Osteoblast (primary cell): Measurements from ENCODE around the gene C14orf119. TPM values are rescaled to one million over a fixed set of nuclear protein-coding genes. Genes with fewer than 3 reads are reported as not detected.

Experiments
- DNase-seq: peaks from one replicate; pipeline ENCODE4 v3.0.0; 2011; ENCODE audit warnings: low spot score, mixed read lengths; ENCODE audit not compliant: insufficient read length; ENCODE audit errors: missing footprints
- H2AFZ ChIP-seq: 2 replicates; pipeline ENCODE4 v1.6.0; 2011; ENCODE audit warnings: mild to moderate bottlenecking, low read length
- H3K27ac ChIP-seq: 2 replicates; pipeline ENCODE4 v1.5.1; 2011; ENCODE audit warnings: mild to moderate bottlenecking, low read depth, low read length, moderate library complexity
- H3K27me3 ChIP-seq: 2 replicates; pipeline ENCODE4 v1.6.0; 2012; ENCODE audit warnings: mild to moderate bottlenecking, control low read depth, inconsistent platforms, low read length, moderate library complexity; ENCODE audit not compliant: insufficient read depth
- H3K36me3 ChIP-seq: 2 replicates; pipeline ENCODE4 v1.5.1; 2011; ENCODE audit warnings: mild to moderate bottlenecking, low read length, control low read depth, moderate library complexity; ENCODE audit not compliant: insufficient read depth
- H3K4me1 ChIP-seq: 2 replicates; pipeline ENCODE4 v1.5.1; 2011; ENCODE audit warnings: mild to moderate bottlenecking, low read length, control low read depth, moderate library complexity; ENCODE audit not compliant: insufficient read depth
- H3K4me2 ChIP-seq: 2 replicates; pipeline ENCODE4 v1.6.0; 2011; ENCODE audit warnings: mild to moderate bottlenecking, low read length; ENCODE audit not compliant: insufficient read depth
- H3K4me3 ChIP-seq: fragments of 200-600 bp; sonication (generic); 3 replicates; pipeline ENCODE4 v1.5.1; 2012; ENCODE audit warnings: mild to moderate bottlenecking, low read length, inconsistent platforms; ENCODE audit not compliant: insufficient read depth
- H3K79me2 ChIP-seq: 2 replicates; pipeline ENCODE4 v1.6.0; 2012; ENCODE audit warnings: mild to moderate bottlenecking, low read length, control low read depth, inconsistent platforms; ENCODE audit not compliant: insufficient read depth
- H3K9me3 ChIP-seq: 2 replicates; pipeline ENCODE4 v1.5.1; 2011; ENCODE audit warnings: low read depth, low read length, control low read depth
- H4K20me1 ChIP-seq: 2 replicates; pipeline ENCODE4 v1.6.0; 2012; ENCODE audit warnings: mild to moderate bottlenecking, low read length, control low read depth; ENCODE audit not compliant: insufficient read depth
- CTCF ChIP-seq: IDR thresholded peaks from 2 replicates; pipeline ENCODE4 v1.5.1; 2011; ENCODE audit warnings: mild to moderate bottlenecking, low read depth, low read length, moderate library complexity; ENCODE audit errors: extremely low read depth
- total RNA-seq: library from RNA; depleted of rRNA; stranded (reverse); fragments of >200 nt; gene quantifications from 2 replicates; pipeline ENCODE4 v1.2.3, GENCODE V29; 2012

C14orf119 gene
- total RNA-seq, 1 donor, result 43.1 TPM

- no peak overlapping the region for H3K4me3 ChIP-seq
- no peaks in the 10 kb centered on the region for H3K79me2 ChIP-seq
- no peak for DNase-seq
Measured at GRCh38 chr14:23109769-23110168, 14.5 kb downstream of the C14orf119 start.

GRCh38 chr14:23110579-23111365 lies 15.5 kb downstream of the C14orf119 start:
- H3K4me1 ChIP-seq, result peaks cover 32% of the 10 kb centered on the region
- TF ChIP-seq CTCF, result no peak
- H3K9me3 ChIP-seq, result no peaks in the 10 kb centered on the region
- no peaks in the 10 kb centered on the region for H3K27me3 ChIP-seq
- no peaks in the 10 kb centered on the region for H3K36me3 ChIP-seq
- H3K27ac ChIP-seq, result no peak overlapping the region
- H2AFZ ChIP-seq, result no peak overlapping the region
- H4K20me1 ChIP-seq, result no peaks in the 10 kb centered on the region
- H3K79me2 ChIP-seq, result no peaks in the 10 kb centered on the region
- DNase-seq, result no peak
- no peak overlapping the region for H3K4me3 ChIP-seq
- H3K4me2 ChIP-seq, result no peak overlapping the region

More at GRCh38 chr14:23109769-23110168, 14.5 kb downstream of the C14orf119 start:
- H4K20me1 ChIP-seq, result no peaks in the 10 kb centered on the region
- H2AFZ ChIP-seq, result no peak overlapping the region
- no peak overlapping the region for H3K27ac ChIP-seq
- H3K36me3 ChIP-seq, result no peaks in the 10 kb centered on the region
- no peaks in the 10 kb centered on the region for H3K27me3 ChIP-seq
- peaks cover 24% of the 10 kb centered on the region for H3K4me1 ChIP-seq
- H3K4me2 ChIP-seq, result no peak overlapping the region
- no peak for TF ChIP-seq CTCF
- H3K9me3 ChIP-seq, result no peaks in the 10 kb centered on the region

- no peaks in the 10 kb centered on the region for H3K79me2 ChIP-seq
- no peak overlapping the region for H3K27ac ChIP-seq
- no peak for DNase-seq
- H3K9me3 ChIP-seq, result no peaks in the 10 kb centered on the region
- H3K4me3 ChIP-seq, result no peak overlapping the region
- H3K4me2 ChIP-seq, result no peak overlapping the region
- no peaks in the 10 kb centered on the region for H3K27me3 ChIP-seq
- TF ChIP-seq CTCF, result no peak
- H2AFZ ChIP-seq, result peak overlapping the region; percentile 2
- H4K20me1 ChIP-seq, result no peaks in the 10 kb centered on the region
- H3K4me1 ChIP-seq, result peaks cover 34% of the 10 kb centered on the region
- H3K36me3 ChIP-seq, result no peaks in the 10 kb centered on the region
Measured at GRCh38 chr14:23112359-23113178, 17.3 kb downstream of the C14orf119 start.
